ENCODE data around the gene CAPS.
"Not testable (repeated sequence)": the region's sequence is repeated elsewhere in the genome, so short reads cannot be mapped to it uniquely, and the experiment has no call there.

Gene CAPS

GRCh38 chr19:5913739-5914357 lies at the start of gene CAPS:
CAPS (plus strand) TSS chr19:5914254; CDS start chr19:5914407, 153 bp downstream.
- no peak for FAIRE-seq

GRCh38 chr19:5864725-5865486 lies 49.1 kb upstream of the CAPS start:
- FAIRE-seq = no peak

- no peak for FAIRE-seq
Observed at GRCh38 chr19:5865772-5866171, 48.3 kb upstream of the CAPS start.

- no peak for FAIRE-seq
Observed at GRCh38 chr19:5867201-5868136, 46.6 kb upstream of the CAPS start.

GRCh38 chr19:5870986-5871394 lies 43.1 kb upstream of the CAPS start:
- no peak for FAIRE-seq

- no peak for FAIRE-seq
Observed at GRCh38 chr19:5873617-5874199, 40.3 kb upstream of the CAPS start.

- FAIRE-seq = not testable (repeated sequence)
Observed at GRCh38 chr19:5874496-5874895, 39.6 kb upstream of the CAPS start.

- FAIRE-seq = no peak
Observed at GRCh38 chr19:5877427-5877826, 36.6 kb upstream of the CAPS start.

GRCh38 chr19:5877882-5878281 lies 36.2 kb upstream of the CAPS start:
- FAIRE-seq = no peak

GRCh38 chr19:5880196-5880595 lies 33.9 kb upstream of the CAPS start:
- FAIRE-seq = no peak

GRCh38 chr19:5880604-5881078 lies 33.4 kb upstream of the CAPS start:
- no peak for FAIRE-seq

- no peak for FAIRE-seq
Observed at GRCh38 chr19:5881543-5882299, 32.3 kb upstream of the CAPS start.

- no peak for FAIRE-seq
Observed at GRCh38 chr19:5882421-5882968, 31.6 kb upstream of the CAPS start.

GRCh38 chr19:5883157-5883873 lies 30.7 kb upstream of the CAPS start:
- FAIRE-seq = not testable (repeated sequence)

GRCh38 chr19:5884065-5884811 lies 29.8 kb upstream of the CAPS start:
- not testable (repeated sequence) for FAIRE-seq

- FAIRE-seq = no peak
Observed at GRCh38 chr19:5889288-5889971, 24.6 kb upstream of the CAPS start.

- no peak for FAIRE-seq
Observed at GRCh38 chr19:5890099-5890498, 24.0 kb upstream of the CAPS start.

- FAIRE-seq = no peak
Observed at GRCh38 chr19:5891572-5891937, 22.5 kb upstream of the CAPS start.

- FAIRE-seq = no peak
Observed at GRCh38 chr19:5891938-5892771, 21.9 kb upstream of the CAPS start.
